OCI-LY7 (cell line): ENCODE measurements around the gene ACAP1. TPM values are rescaled to one million over a fixed set of nuclear protein-coding genes. Genes with fewer than 3 reads are reported as not detected.

ENCODE experiments used
- BruUV-seq: library from RNA; stranded (reverse); fragments of 400-500 nt; replicated peaks from 2 replicates; lab custom pipeline; 2021; lab: Mats Ljungman, UMichigan
- CTCF ChIA-PET: fragments of 300-600 bp; sonication (Branson Sonifier 250); formaldehyde crosslinking; loops from one replicate; lab custom pipeline; 2022; ENCODE audit warnings: antibody characterized with exemption; ENCODE audit not compliant: unreplicated experiment; lab: Charles Lee
- POLR2A ChIA-PET: fragments of 300-600 bp; sonication (Branson Sonifier 250); formaldehyde crosslinking; loops from one replicate; lab custom pipeline; 2022; ENCODE audit warnings: antibody characterized with exemption; lab: Charles Lee
- DNase-seq: peaks from one replicate; pipeline ENCODE4 v3.0.0-alpha.2; 2015; ENCODE audit warnings: low spot score
- H2AFZ ChIP-seq: fragments of 200-600 bp; sonication (generic), shearing (Covaris generic); 2 replicates; pipeline ENCODE4 v1.6.1; 2014; ENCODE audit warnings: mild to moderate bottlenecking, antibody characterized with exemption, low read length, moderate library complexity
- H3K27ac ChIP-seq: fragments of 200-600 bp; sonication (generic); 2 replicates; pipeline ENCODE4 v1.5.1; 2014; ENCODE audit warnings: mixed run types, low read depth, mild to moderate bottlenecking, moderate library complexity, low read length, inconsistent platforms; ENCODE audit not compliant: poor library complexity, severe bottlenecking
- H3K36me3 ChIP-seq: fragments of 200-600 bp; sonication (generic); 2 replicates; pipeline ENCODE4 v1.6.1; 2014; ENCODE audit warnings: mild to moderate bottlenecking, antibody characterized with exemption, low read length, moderate library complexity, mixed read lengths; ENCODE audit not compliant: insufficient read depth
- H3K4me1 ChIP-seq: fragments of 200-600 bp; sonication (generic); 2 replicates; pipeline ENCODE4 v1.5.1; 2014; ENCODE audit warnings: mild to moderate bottlenecking, low read length; ENCODE audit not compliant: insufficient read depth, poor library complexity, severe bottlenecking
- H3K4me2 ChIP-seq: fragments of 200-600 bp; sonication (generic); 2 replicates; pipeline ENCODE4 v1.6.1; 2014; ENCODE audit warnings: mild to moderate bottlenecking, low read length
- H3K4me3 ChIP-seq: fragments of 200-600 bp; sonication (generic); 2 replicates; pipeline ENCODE4 v1.5.1; 2014; ENCODE audit warnings: mild to moderate bottlenecking, low read depth, low read length; ENCODE audit not compliant: poor library complexity, severe bottlenecking
- H3K79me2 ChIP-seq: fragments of 200-600 bp; sonication (generic); 2 replicates; pipeline ENCODE4 v1.6.1; 2016; ENCODE audit warnings: low read depth, mild to moderate bottlenecking, low read length, moderate library complexity, mixed read lengths; ENCODE audit not compliant: insufficient read depth
- H3K9me2 ChIP-seq: fragments of 200-600 bp; sonication (generic); 2 replicates; pipeline ENCODE4 v1.6.1; 2016; ENCODE audit warnings: mild to moderate bottlenecking, low read length, mixed read lengths; ENCODE audit not compliant: insufficient read depth
- H3K9me3 ChIP-seq: fragments of 200-600 bp; sonication (generic); 2 replicates; pipeline ENCODE4 v1.6.1; 2014; ENCODE audit warnings: mild to moderate bottlenecking, mixed run types, low read length, mixed read lengths
- H4K20me1 ChIP-seq: fragments of 200-600 bp; sonication (generic); 2 replicates; pipeline ENCODE4 v1.6.1; 2014; ENCODE audit warnings: mild to moderate bottlenecking, antibody characterized with exemption, low read length, moderate library complexity, mixed read lengths; ENCODE audit not compliant: insufficient read depth
- EZH2phosphoT487 ChIP-seq: fragments of 200-600 bp; sonication (generic); IDR thresholded peaks from 2 replicates; pipeline ENCODE4 v1.6.1; 2018; ENCODE audit warnings: low read depth, borderline replicate concordance, mild to moderate bottlenecking, mixed run types, antibody characterized with exemption, low read length, moderate library complexity, mixed read lengths
- intact Hi-C: fragments of 100-400 bp; cut with micrococcal nuclease; formaldehyde crosslinking; loops from one replicate; pipeline ENCODE4 v1.10.0; 2022; ENCODE audit not compliant: unreplicated experiment
- total RNA-seq, 2 experiments: library from RNA; depleted of rRNA in 1 of 2; stranded (reverse); fragments of >200 nt in 1 of 2; shearing (Covaris generic) in 1 of 2; gene quantifications; 2 replicates each; pipeline ENCODE4 v1.2.3, GENCODE V29; 2014 to 2022
- TF ChIP-seq, protein P1 (sequence below): fragments of 200-600 bp; sonication (generic); conservative IDR thresholded peaks from 2 replicates; pipeline ENCODE4 v1.5.1; 2014; ENCODE audit warnings: mild to moderate bottlenecking, antibody characterized with exemption, low read length, moderate library complexity, mixed read lengths

Gene ACAP1
- total RNA-seq, 2 experiments from 2014 or later = 117 to 259 TPM

DNA sequence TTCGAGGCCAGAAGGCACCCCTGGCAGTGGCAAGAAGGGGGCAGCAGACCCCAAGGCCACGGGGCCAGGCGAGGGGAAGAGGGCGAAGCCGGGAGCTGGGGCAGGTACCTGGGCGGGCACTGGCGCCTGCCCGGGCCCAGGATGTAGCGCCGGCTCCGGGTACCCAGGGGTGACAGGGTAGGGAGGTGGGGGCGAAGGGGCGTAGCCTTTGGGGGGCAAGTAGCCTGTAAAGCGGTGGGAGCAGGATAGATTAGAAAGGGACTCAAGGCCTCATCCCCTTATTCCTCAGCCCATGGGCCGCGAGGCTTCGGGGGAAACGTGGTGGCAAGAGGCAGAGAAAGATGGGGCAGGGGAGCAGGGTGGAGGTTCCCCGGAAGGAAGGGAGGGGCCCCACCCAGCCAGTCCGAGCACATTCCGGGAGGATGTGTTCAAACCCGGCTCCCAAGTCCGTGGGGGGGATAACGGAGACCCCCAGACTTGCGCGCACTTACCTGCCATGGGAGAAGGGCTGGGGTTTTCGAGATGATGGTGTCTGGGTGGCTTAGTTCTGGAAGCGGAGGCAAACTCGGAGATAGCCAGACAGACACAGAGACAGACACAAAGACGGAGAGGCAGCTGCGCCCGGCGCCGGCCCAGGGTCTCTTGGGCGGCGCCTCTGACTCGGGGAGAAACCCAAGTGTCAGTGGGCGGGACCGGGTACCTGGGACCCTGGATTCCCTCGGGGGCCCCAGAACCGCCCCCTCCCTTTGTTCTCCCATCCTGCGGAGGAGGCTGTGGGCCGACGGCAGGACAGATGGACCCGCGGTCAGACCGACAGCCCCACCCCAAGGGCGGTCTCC is 57.5 kb downstream of the ACAP1 start:
- H3K27ac ChIP-seq = peak overlapping the region; percentile 9
- TF ChIP-seq, protein P1, sequence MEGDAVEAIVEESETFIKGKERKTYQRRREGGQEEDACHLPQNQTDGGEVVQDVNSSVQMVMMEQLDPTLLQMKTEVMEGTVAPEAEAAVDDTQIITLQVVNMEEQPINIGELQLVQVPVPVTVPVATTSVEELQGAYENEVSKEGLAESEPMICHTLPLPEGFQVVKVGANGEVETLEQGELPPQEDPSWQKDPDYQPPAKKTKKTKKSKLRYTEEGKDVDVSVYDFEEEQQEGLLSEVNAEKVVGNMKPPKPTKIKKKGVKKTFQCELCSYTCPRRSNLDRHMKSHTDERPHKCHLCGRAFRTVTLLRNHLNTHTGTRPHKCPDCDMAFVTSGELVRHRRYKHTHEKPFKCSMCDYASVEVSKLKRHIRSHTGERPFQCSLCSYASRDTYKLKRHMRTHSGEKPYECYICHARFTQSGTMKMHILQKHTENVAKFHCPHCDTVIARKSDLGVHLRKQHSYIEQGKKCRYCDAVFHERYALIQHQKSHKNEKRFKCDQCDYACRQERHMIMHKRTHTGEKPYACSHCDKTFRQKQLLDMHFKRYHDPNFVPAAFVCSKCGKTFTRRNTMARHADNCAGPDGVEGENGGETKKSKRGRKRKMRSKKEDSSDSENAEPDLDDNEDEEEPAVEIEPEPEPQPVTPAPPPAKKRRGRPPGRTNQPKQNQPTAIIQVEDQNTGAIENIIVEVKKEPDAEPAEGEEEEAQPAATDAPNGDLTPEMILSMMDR = no peak
- no peak for TF ChIP-seq EZH2phosphoT487

DNA sequence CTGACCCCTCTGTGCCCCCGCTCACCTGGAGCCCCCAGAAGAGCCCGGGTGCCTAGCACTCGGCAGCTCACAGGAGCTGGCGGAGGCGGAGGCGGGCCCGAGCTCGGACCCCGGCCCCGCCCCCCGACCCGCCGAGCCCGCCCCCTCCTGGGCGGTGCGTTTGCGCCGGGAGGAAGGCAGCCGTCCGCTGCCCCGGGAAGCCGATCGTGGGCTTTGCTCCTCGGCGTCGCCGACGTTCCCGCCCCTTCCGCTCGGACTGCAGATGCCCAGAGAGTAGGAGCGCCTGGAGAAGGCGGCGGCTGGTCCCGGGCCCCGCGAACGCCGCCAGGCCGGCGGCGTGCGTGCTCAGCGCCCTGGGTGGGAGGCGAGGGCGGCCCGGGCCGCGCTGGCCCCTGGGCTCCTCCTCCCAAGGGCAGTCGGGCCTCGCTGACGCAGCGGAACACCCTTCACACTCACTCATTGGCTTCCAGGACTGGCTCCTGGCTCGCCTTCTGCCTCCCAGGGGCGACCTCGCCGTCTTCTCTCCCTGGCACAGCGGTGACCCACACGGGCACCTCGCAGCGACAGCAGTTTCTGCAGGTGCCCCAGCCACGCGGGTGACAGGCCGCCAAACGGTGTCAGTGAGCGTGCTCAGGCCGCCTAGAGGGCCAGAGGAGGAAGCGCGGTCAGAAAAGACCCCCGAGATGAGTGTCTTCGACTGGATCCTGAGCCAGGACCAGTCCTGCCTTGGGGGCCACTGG is 58.3 kb downstream of the ACAP1 start, which contains the start of gene PLSCR3:
Gene PLSCR3 (minus strand): TSS at position 74 of the 740 bp plus-strand sequence. CDS start 415 bp downstream, outside the sequence.
- Histone ChIP-seq H3K9me2 (no peaks in the 10 kb centered on the region), H3K27ac (peak within 1 kb of the TSS; percentile 9), H4K20me1 (no peaks in the 10 kb centered on the region), H2AFZ (peak within 1 kb of the TSS; percentile 63), H3K36me3 (peaks cover 12% of the 10 kb centered on the region; the same call in 1 of the 2 replicates), H3K9me3 (no peaks in the 10 kb centered on the region), H3K4me3 (peak within 1 kb of the TSS; percentile 72), H3K4me2 (peak within 1 kb of the TSS; percentile 80), H3K79me2 (no peaks in the 10 kb centered on the region), H3K4me1 (peaks cover 9% of the 10 kb centered on the region)
- CTCF ChIA-PET = interaction anchor here (0.6 kb wide), 1 partner anchor 39 kb away, joined by 3 read pairs; no protein-coding TSS in a partner anchor
- DNase-seq = peak; percentile 85
- intact Hi-C loops = no loop called here
- no peak for TF ChIP-seq EZH2phosphoT487
- TF ChIP-seq, protein P1 = no peak; the same call in 1 of the 2 replicates
- POLR2A ChIA-PET = interaction anchor here (0.6 to 1.0 kb wide), 3 partner anchors 9 to 271 kb away, joined by 3 to 7 read pairs (median 3); partner anchors contain the start of gene TMEM256
- no TSS peak for BruUV-seq

More for the DNA sequence above, 57.5 kb downstream of the ACAP1 start:
- Histone ChIP-seq H3K36me3 (peaks cover 12% of the 10 kb centered on the region; the same call in 1 of the 2 replicates), H3K9me3 (no peaks in the 10 kb centered on the region), H4K20me1 (no peaks in the 10 kb centered on the region), H3K79me2 (no peaks in the 10 kb centered on the region), H3K4me3 (peak overlapping the region; percentile 72), H3K4me2 (peak overlapping the region; percentile 80), H2AFZ (peak overlapping the region; percentile 63; the same call in 1 of the 2 replicates), H3K4me1 (peaks cover 9% of the 10 kb centered on the region), H3K9me2 (no peaks in the 10 kb centered on the region)
- ChIA-PET POLR2A (interaction anchor here (0.6 to 1.0 kb wide), 4 partner anchors 9 to 272 kb away, joined by 3 to 7 read pairs (median 3); partner anchors contain the start of gene TMEM256), CTCF (interaction anchor here (0.6 kb wide), 1 partner anchor 38 kb away, joined by 3 read pairs; no protein-coding TSS in a partner anchor)
- intact Hi-C loops = no loop called here
- no TSS peak for BruUV-seq
- DNase-seq = peak; percentile 69
